IMR-90 (cell line): ENCODE results near the gene INO80D. TPM values are rescaled to one million over a fixed set of nuclear protein-coding genes. Genes with fewer than 3 reads are reported as not detected.
"Not testable (repeated sequence)": the region's sequence is repeated elsewhere in the genome, so short reads cannot be mapped to it uniquely, and the experiment has no call there.

ENCODE experiments used
- ATAC-seq: fragments of 200-7000 bp; cut with Tn5 transposase; 2 replicates; pipeline ENCODE4 v1.9.1; 2020; ENCODE audit warnings: low read depth, mild to moderate bottlenecking, moderate library complexity
- BruUV-seq: library from RNA; stranded (reverse); fragments of 400-500 nt; replicated peaks from 2 replicates; lab custom pipeline; 2021; lab: Mats Ljungman, UMichigan
- CTCF ChIA-PET: fragments of 300-600 bp; formaldehyde crosslinking; extraction: SDS; loops from one replicate; lab custom pipeline; 2021; ENCODE audit warnings: antibody characterized with exemption; lab: Yijun Ruan, JAX
- POLR2A ChIA-PET: fragments of 300-600 bp; sonication (Branson Sonifier 250); formaldehyde crosslinking; loops from one replicate; lab custom pipeline; 2022; ENCODE audit warnings: antibody characterized with exemption; ENCODE audit not compliant: unreplicated experiment; lab: Charles Lee
- DNase-seq: peaks from one replicate; pipeline ENCODE4 v3.0.0; 2013
- H2AFZ ChIP-seq: replicated peaks from 2 replicates; pipeline ENCODE3; 2013; ENCODE audit warnings: low read length, mild to moderate bottlenecking; ENCODE audit not compliant: poor library complexity
- H2AK5ac ChIP-seq: 2 replicates; pipeline ENCODE4 v1.6.1; 2013; ENCODE audit warnings: low read depth, low read length, inconsistent platforms
- H2AK9ac ChIP-seq: replicated peaks from 2 replicates; pipeline ENCODE3; 2013; ENCODE audit warnings: mild to moderate bottlenecking, low read depth, low read length, moderate library complexity; ENCODE audit not compliant: poor library complexity
- H2BK120ac ChIP-seq: 2 replicates; pipeline ENCODE4 v1.6.1; 2013; ENCODE audit warnings: low read depth, low read length, inconsistent platforms
- H2BK15ac ChIP-seq: 3 replicates; pipeline ENCODE4 v1.6.1; 2013; ENCODE audit warnings: low read depth, low read length, inconsistent platforms
- H2BK20ac ChIP-seq: 2 replicates; pipeline ENCODE4 v1.6.1; 2013; ENCODE audit warnings: low read depth, mild to moderate bottlenecking, inconsistent platforms, low read length, moderate library complexity
- H2BK5ac ChIP-seq: 2 replicates; pipeline ENCODE4 v1.6.1; 2013; ENCODE audit warnings: mild to moderate bottlenecking, low read depth, low read length, inconsistent platforms; ENCODE audit not compliant: poor library complexity, severe bottlenecking
- H3K14ac ChIP-seq: replicated peaks from 2 replicates; pipeline ENCODE4 v1.6.1; 2013; ENCODE audit warnings: low read depth, low read length, inconsistent platforms
- H3K18ac ChIP-seq: 2 replicates; pipeline ENCODE4 v1.6.1; 2013; ENCODE audit warnings: low read depth, low read length, control low read depth
- H3K23ac ChIP-seq: 2 replicates; pipeline ENCODE4 v1.6.1; 2013; ENCODE audit warnings: low read depth, low read length, inconsistent platforms
- H3K27ac ChIP-seq: 2 replicates; pipeline ENCODE4 v1.5.1; 2013; ENCODE audit warnings: mild to moderate bottlenecking, control low read depth, low read length; ENCODE audit not compliant: insufficient read depth
- H3K27me3 ChIP-seq: 2 replicates; pipeline ENCODE4 v1.6.1; 2013; ENCODE audit warnings: low read length; ENCODE audit not compliant: control insufficient read depth, insufficient read depth
- H3K36me3 ChIP-seq: 2 replicates; pipeline ENCODE4 v1.6.1; 2013; ENCODE audit warnings: low read length, mixed read lengths; ENCODE audit not compliant: control insufficient read depth, insufficient read depth
- H3K4ac ChIP-seq: 2 replicates; pipeline ENCODE4 v1.6.1; 2013; ENCODE audit warnings: low read depth, low read length, inconsistent platforms
- H3K4me1 ChIP-seq: 2 replicates; pipeline ENCODE4 v1.6.1; 2013; ENCODE audit warnings: low read length, mixed read lengths; ENCODE audit not compliant: control insufficient read depth, insufficient read depth
- H3K4me2 ChIP-seq: 2 replicates; pipeline ENCODE4 v1.6.1; 2013; ENCODE audit warnings: low read depth, mild to moderate bottlenecking, control low read depth, low read length, moderate library complexity
- H3K4me3 ChIP-seq: 2 replicates; pipeline ENCODE4 v1.5.1; 2013; ENCODE audit warnings: low read depth, mild to moderate bottlenecking, control low read depth, low read length, moderate library complexity; ENCODE audit not compliant: insufficient read depth
- H3K56ac ChIP-seq: 2 replicates; pipeline ENCODE4 v1.6.1; 2013; ENCODE audit warnings: low read length, inconsistent platforms; ENCODE audit not compliant: insufficient read depth; ENCODE audit errors: extremely low read depth
- H3K79me1 ChIP-seq, 2 experiments: 2 replicates each; pipeline ENCODE4 v1.6.1; 2013; ENCODE audit warnings: low read length in 2 of 2, inconsistent platforms in 1 of 2, low read depth in 1 of 2
- H3K9ac ChIP-seq: 2 replicates; pipeline ENCODE4 v1.6.1; 2013; ENCODE audit warnings: low read depth, low read length, control low read depth
- H3K9me1 ChIP-seq: 2 replicates; pipeline ENCODE4 v1.6.1; 2013; ENCODE audit warnings: low read length, inconsistent platforms; ENCODE audit not compliant: insufficient read depth
- H3K9me3 ChIP-seq: 2 replicates; pipeline ENCODE4 v1.6.1; 2013; ENCODE audit warnings: low read length; ENCODE audit not compliant: control insufficient read depth, insufficient read depth
- H4K20me1 ChIP-seq: 2 replicates; pipeline ENCODE4 v1.6.1; 2013; ENCODE audit warnings: low read length, inconsistent platforms; ENCODE audit not compliant: insufficient read depth
- H4K5ac ChIP-seq: 2 replicates; pipeline ENCODE4 v1.6.1; 2013; ENCODE audit warnings: mild to moderate bottlenecking, low read depth, low read length, control low read depth
- H4K8ac ChIP-seq, 2 experiments: 2 replicates each; pipeline ENCODE4 v1.6.1; 2013; ENCODE audit warnings: low read depth in 2 of 2, low read length in 2 of 2, control low read depth in 1 of 2, inconsistent platforms in 1 of 2
- H4K91ac ChIP-seq: 2 replicates; pipeline ENCODE4 v1.6.1; 2013; ENCODE audit warnings: low read depth, low read length, inconsistent platforms; ENCODE audit not compliant: insufficient read depth
- WGBS, 2 experiments: methylation state at CpG; one replicate each; pipeline versions ENCODE4 v1.1.5 to v1.1.7; 2013; ENCODE audit warnings: missing lambda C conversion rate in 2 of 2; ENCODE audit not compliant: insufficient read length in 1 of 2; ENCODE audit errors: extremely low coverage in 2 of 2; 5-methylcytosine and 5-hydroxymethylcytosine counted together
- dilution Hi-C: fragments of 300-500 bp; cut with HindIII; formaldehyde crosslinking; loops from one replicate; pipeline ENCODE4 v1.14.3; 2018; ENCODE audit warnings: low sequenced_read_pairs; ENCODE audit not compliant: unreplicated experiment
- in situ Hi-C: fragments of 300-500 bp; cut with MboI; formaldehyde crosslinking; loops from 3 replicates; pipeline ENCODE4 v1.14.3; 2019; ENCODE audit warnings: low sequenced_read_pairs, inconsistent platforms, mixed read lengths
- intact Hi-C: fragments of 100-400 bp; cut with micrococcal nuclease; formaldehyde crosslinking; loops from 2 replicates; pipeline ENCODE4 v1.10.0; 2022
- polyA plus RNA-seq, 3 experiments: library from polyadenylated mRNA; depleted of rRNA; stranded (reverse); fragments of >200 nt; gene quantifications; 2 replicates each; pipeline ENCODE4 v1.2.3, GENCODE V29; 2012; ENCODE audit warnings: low replicate concordance in 1 of 3
- total RNA-seq: library from RNA; depleted of rRNA; stranded (reverse); fragments of >200 nt; gene quantifications from 2 replicates; pipeline ENCODE4 v1.2.3, GENCODE V29; 2012

Gene INO80D
- total and polyA plus RNA-seq, 2 of the 4 experiments (the other 2 are of a cell fraction), result 0.79 to 4.5 TPM

DNA sequence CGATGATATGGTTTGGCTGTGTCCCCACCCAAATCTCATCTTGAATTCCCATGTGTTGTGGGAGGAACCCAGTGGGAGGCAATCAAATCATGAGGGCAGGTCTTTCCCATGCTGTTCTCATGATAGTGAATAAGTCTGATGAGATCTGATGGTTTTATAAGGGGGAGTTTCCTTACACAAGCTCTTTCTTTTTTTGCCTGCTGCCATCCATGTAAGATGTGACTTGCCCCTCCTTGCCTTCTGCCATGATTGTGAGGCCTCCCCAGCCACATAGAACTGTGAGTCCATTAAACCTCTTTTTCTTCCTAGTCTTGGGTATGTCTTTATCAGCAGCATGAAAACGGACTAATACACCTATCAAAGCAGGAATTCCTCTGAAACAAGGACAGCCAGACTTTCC lies 107.2 kb downstream of the INO80D start:
- H4K5ac ChIP-seq, POLR2A ChIA-PET: not testable (repeated sequence)

DNA sequence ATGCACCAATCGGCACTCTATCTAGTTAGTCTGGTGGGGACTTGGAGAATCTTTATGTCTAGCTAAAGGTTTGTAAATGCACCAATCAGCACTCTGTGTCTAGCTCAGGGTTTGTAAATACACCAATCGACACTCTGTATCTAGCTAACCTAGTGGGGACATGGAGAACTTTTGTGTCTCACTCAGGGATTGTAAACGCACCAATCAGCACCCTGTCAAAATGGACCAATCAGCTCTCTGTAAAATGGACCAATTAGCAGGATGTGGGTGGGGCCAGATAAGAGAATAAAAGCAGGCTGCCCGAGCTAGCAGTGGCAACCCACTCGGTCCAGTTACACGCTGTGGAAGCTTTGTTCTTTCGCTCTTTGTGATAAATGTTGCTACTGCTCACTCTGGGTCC lies 108.3 kb downstream of the INO80D start:
- H4K20me1 ChIP-seq, H3K9me3 ChIP-seq, H3K9me1 ChIP-seq, H2AFZ ChIP-seq, DNase-seq, H2BK120ac ChIP-seq, H4K8ac ChIP-seq, BruUV-seq, H3K4ac ChIP-seq, H2BK20ac ChIP-seq, H4K5ac ChIP-seq, H2AK5ac ChIP-seq, intact Hi-C loops, CTCF ChIA-PET, H3K4me3 ChIP-seq, H3K36me3 ChIP-seq, H3K56ac ChIP-seq, H2AK9ac ChIP-seq, H3K4me2 ChIP-seq, H3K27me3 ChIP-seq, H2BK15ac ChIP-seq, H3K23ac ChIP-seq, H3K14ac ChIP-seq, H4K91ac ChIP-seq, H3K18ac ChIP-seq, H3K79me1 ChIP-seq, dilution Hi-C loops, POLR2A ChIA-PET, H3K4me1 ChIP-seq, H3K27ac ChIP-seq, in situ Hi-C loops, H2BK5ac ChIP-seq, H3K9ac ChIP-seq, ATAC-seq: not testable (repeated sequence)
- 100% methylated on average over 1 of the region's 7 CpGs; no CpG with 5 or more reads in 1 of the 2 experiments for WGBS, 2 experiments

More for the DNA sequence above, 107.2 kb downstream of the INO80D start:
- H3K14ac ChIP-seq, H3K18ac ChIP-seq, H2AFZ ChIP-seq, in situ Hi-C loops, H3K4me3 ChIP-seq, H3K56ac ChIP-seq, H2AK9ac ChIP-seq, H3K4ac ChIP-seq, DNase-seq, H4K91ac ChIP-seq, H3K36me3 ChIP-seq, H2BK120ac ChIP-seq, BruUV-seq, H3K4me2 ChIP-seq, dilution Hi-C loops, H3K79me1 ChIP-seq, H2AK5ac ChIP-seq, H2BK5ac ChIP-seq, H4K20me1 ChIP-seq, H4K8ac ChIP-seq, ATAC-seq, H3K9ac ChIP-seq, H3K27me3 ChIP-seq, H3K27ac ChIP-seq, H3K23ac ChIP-seq, H3K4me1 ChIP-seq, intact Hi-C loops, H3K9me1 ChIP-seq, H2BK20ac ChIP-seq, H3K9me3 ChIP-seq, H2BK15ac ChIP-seq: not testable (repeated sequence)
- CTCF ChIA-PET, result interaction anchor here (1.5 kb wide), 1 partner anchor 17 kb away, joined by 4 read pairs; no protein-coding TSS in a partner anchor
- WGBS, 2 experiments, result no CpG with 5 or more reads among the region's 2 CpGs
